KBM-7 (cell line): ENCODE data around the gene IDUA.

Experiments
- DNase-seq: peaks from one replicate; pipeline ENCODE4 v3.0.0-alpha.2; 2015
- in situ Hi-C: fragments of 300-500 bp; cut with MboI; formaldehyde crosslinking; loops from 2 replicates; pipeline ENCODE4 v1.14.3; 2020; ENCODE audit warnings: low sequenced_read_pairs, low pct_unique_long_range_greater_than_20kb, mixed read lengths

Gene IDUA

GRCh38 chr4:955161-955921, 31.5 kb upstream of the IDUA start:
- no peak for DNase-seq
- in situ Hi-C loops, result no loop called here

GRCh38 chr4:955931-956381, 30.9 kb upstream of the IDUA start:
- in situ Hi-C loops, result no loop called here
- DNase-seq, result no peak

DNA sequence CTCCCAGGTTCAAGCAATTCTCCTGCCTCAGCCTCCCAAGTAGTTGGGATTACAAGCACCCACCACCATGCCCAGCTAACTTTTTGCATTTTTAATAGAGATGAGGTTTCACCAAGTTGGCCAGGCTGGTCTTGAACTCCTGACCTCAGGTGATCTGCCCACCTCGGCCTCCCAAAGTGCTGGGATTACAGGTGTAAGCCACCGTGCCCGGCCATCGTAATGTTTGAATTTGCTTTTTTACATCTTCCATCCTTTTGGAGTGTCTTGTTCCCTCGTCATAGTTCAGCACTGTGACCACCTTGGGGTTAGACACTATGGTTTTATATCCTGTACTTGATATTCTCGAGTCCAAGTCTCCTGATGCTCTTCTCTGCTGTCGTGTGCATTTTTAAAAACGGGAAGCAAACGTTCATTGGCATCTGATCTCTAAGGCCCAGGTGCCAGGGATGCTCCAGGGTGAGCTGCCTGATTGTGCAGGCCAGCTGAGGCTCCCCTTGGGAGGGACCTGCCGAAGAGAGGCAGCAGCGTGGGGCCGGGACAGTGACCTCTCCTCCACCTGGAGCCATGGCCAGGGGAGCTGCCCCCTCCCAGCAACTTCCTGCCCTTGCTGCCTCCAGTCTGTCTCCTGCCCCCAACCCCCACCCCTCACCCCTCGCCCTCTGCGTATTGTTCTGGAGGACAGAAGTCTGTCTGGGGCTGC, 30.2 kb upstream of the IDUA start:
- in situ Hi-C loops, result no loop called here

DNA sequence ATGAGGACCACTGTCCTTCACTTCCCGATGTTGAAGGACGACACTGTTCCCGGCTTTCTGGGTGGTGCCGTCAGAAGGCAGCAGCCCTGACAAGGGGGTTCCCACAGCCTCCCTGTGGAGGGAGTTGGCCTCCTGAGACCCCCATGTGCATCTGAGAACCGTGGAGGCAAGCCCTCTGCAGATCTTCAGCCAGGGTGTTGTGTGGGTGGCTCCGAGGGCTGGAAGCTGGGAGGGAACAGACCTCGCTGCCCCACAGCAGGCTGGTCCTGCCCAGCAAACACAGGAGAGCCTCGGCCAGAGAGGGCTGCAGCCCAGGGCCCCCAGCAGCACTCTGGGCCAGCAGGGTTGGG, 29.6 kb upstream of the IDUA start:
- DNase-seq, result no peak
- in situ Hi-C loops, result no loop called here

More for the DNA sequence above, 30.2 kb upstream of the IDUA start:
- DNase-seq, result no peak

DNA sequence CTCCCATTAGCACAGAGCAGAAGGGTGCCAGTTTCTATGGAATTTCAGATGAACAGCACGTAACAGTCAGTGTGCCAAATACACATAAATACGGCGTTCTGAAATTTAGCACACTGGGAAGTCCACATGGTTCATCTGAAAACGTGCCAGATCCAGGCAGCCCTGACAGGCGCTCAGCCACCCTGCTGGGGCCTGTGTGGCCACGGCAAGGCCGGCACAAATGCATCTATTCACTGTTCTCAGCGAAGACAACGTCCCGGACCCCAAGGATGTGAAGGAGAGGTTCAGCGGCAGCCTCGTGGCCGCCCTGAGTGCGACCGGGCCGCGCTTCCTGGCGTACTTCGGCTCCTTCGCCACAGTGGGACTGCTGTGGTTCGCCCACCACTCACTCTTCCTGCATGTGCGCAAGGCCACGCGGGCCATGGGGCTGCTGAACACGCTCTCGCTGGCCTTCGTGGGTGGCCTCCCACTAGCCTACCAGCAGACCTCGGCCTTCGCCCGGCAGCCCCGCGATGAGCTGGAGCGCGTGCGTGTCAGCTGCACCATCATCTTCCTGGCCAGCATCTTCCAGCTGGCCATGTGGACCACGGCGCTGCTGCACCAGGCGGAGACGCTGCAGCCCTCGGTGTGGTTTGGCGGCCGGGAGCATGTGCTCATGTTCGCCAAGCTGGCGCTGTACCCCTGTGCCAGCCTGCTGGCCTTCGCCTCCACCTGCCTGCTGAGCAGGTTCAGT, 29.1 kb upstream of the IDUA start:
- in situ Hi-C loops, result no loop called here
- DNase-seq, result no peak

DNA sequence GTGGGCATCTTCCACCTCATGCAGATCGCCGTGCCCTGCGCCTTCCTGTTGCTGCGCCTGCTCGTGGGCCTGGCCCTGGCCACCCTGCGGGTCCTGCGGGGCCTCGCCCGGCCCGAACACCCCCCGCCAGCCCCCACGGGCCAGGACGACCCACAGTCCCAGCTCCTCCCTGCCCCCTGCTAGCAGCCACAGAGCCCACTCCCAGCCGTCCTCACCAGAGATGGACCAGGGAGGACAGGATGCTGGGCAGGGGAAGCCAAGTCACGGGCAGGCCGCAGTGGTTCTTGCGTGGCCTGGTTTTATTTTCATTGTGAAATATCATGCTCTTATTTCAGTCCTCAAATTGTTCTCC, 28.6 kb upstream of the IDUA start:
- DNase-seq, result no peak
- in situ Hi-C loops, result no loop called here

DNA sequence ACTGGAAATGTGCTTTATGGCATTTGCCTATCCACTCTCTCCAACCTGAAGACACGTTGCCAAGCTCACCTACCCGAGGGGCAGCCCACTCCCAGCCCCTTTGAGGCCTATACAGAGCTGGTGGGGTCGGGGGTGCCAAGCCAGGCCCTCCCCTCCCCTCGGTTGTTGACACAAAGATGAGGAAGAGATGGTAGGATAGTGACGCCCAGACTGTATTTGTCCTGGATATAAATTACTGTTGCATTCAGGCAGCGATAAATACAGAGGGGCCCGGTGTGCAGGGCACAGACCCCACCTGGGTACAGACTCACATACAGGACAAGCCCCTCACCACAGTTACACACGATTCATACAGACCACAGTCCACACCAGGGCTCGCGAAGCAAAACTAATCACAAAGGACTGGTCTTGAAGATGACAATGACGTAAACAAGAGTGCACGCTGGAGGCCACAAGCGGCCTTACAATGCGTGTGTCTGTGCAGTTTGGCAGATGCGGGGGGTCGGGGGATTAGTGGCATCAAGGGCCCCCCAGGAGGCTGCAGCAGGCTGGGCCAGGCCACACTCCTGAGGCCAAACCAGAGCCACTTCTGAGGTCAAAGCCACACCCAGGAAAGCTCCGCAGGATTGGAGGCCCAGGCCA, 28.0 kb upstream of the IDUA start:
- DNase-seq, result no peak
- in situ Hi-C loops, result no loop called here

DNA sequence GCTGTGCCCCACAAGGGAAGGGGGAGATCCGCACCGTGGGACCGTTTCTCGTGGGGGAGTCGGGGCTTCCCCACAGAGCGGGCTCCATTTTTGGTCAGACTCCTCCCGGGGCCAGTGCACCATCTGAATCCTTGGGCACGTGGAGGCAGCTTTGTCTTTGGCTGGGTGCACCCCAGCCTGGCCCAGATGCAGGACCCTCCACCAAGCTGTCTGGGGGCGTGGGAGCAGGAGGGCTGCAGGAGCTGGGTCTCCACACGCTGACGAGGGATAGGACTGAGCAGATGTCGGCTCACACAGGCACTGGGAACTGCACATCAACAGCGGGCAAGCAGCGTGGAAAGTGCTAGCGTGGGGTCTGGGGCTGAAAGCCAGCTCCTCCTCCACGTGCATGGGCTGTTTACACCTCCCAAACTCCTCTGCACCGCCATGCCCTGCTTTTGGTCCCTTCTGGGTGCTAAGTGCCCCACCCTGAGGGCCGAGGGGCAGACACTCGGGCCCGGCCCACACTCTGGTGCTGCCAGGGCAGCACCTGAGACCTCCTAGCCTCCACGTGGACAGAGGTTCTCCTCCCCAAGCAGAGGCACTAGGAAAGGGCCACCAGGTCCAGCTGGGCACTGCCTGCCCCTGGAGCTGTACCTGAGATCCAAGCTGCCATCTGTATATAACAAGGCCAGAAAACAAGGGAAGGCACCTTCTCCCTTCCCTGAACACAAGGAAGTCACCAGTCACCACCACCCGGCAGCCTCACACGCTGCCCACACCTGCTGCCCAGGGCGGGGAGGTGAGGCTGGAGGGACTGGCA, 27.3 kb upstream of the IDUA start:
- in situ Hi-C loops, result no loop called here
- no peak for DNase-seq

- in situ Hi-C loops, result no loop called here
- DNase-seq, result no peak
These were observed 26.7 kb upstream of the IDUA start for GRCh38 chr4:960140-960635.

DNA sequence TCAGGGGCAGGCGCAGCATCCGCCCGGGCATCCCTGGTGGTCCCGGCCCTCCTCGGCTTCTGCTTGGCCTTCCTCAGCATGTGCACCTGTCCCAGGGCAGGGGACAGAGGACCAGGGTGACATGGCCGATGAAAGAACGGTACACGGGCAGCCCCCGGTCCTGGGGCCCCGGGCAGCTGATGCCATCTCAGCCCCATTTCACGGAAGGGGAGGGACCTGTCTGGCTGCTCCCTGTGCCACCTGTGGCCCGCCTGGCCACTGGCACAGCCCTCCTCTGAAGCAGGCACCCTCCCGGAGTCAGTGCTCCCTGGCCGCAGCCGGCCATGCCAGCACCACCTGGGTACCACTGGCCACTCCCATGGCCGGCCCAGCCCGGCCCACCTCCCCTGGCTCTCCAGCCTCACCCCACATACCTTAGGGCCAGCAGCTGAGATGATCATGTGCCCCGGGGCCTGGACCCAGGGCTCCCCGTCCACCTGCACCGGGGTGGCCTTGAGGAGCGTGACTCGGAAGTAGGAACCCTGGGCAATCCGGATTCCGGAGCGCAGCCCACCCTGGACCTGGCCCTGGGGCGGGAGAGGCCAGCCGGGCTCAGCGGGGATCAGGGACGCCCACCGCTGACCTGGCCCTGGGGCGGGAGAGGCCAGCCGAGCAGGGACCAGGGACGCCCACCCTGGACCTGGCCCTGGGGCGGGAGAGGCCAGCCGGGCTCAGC, 26.1 kb upstream of the IDUA start:
- in situ Hi-C loops, result no loop called here
- DNase-seq, result no peak

DNA sequence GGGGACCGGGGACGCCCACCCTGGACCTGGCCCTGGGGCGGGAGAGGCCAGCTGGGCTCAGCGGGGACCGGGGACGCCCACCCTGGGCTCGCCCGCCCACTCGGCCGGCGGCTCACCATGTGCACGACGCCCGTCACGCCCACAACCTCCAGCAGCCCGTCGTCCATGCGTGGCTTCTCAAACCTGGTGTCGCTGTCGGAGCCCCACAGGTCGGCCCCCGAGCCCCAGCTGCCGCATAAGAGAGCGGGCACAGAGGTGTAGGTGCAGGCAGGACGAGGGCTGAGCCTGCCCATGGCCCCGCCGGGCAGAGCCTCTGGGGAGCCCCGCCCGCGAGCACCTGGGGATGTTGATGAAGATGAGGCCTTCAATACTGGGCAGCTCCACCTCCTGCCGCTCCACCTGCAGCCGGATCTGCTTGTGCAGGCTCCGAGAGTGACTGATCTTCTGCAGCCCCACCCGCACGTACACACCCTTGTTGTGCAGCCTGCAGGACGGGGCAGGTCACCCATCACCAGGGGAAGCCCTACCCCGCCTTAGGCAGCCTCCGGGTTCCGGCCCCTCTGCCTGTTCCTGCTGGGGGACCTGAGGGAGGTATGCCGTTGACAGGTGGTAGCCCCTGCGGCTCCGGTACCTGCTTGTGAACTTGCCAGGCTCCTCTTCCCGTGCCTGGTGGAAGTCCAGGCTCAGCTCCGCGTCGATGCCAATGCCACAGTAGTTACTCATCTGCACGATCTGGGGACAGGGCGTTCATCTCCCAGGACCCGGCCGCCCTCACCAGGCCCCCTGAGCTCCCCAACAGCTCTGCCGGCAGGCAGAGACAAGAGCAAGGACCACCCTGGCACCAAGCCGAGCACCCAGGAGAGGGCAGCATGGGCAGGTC, 25.3 kb upstream of the IDUA start:
- DNase-seq, result no peak
- in situ Hi-C loops, result no loop called here

DNA sequence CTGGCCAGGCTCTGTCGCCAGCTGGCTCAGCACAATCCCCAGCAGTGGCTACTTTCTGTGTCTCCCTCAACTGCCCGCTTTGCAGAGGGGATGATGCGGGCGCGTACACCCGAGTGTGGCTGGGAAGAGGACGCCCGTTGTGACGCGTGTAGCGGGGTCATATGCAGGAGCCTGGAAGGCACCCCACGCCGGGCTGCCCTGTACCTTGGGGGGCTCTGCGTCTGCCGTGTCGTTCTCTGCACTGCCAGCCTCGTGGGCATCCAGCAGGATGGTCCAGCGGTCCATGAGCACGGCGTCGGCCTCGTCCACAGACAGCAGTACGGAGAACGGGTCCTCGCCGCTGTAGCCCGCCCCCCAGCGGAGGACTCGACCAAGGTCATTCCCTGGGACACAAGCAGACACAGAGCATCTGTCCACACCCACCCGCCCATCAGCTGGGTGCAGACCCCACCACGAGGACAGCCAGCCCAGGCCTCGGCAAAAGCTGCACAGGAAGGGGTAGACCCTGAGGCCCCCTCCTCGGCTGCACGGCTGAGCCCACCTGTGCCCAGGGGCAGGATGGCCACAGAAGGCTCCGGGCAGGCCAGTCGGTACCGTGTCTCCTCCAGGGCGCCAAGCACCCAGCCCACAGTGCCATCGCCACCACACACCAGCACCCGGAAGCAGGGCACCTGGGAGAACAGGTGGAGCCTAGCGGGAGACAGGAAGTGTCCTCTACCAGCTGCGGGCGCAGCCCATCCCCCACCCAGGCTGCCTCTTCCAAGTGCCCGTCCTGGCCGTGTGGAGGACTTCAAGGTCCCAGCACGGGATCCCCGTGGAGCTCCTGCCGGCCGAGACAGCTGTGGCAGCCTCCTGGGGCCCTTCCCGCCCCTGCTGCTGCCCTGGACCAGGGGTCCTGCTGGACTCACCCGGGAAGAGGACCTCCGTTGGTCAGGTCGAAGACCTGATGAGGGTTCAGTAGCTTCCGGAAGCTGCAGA, 24.3 kb upstream of the IDUA start:
- in situ Hi-C loops, result no loop called here
- no peak for DNase-seq

DNA sequence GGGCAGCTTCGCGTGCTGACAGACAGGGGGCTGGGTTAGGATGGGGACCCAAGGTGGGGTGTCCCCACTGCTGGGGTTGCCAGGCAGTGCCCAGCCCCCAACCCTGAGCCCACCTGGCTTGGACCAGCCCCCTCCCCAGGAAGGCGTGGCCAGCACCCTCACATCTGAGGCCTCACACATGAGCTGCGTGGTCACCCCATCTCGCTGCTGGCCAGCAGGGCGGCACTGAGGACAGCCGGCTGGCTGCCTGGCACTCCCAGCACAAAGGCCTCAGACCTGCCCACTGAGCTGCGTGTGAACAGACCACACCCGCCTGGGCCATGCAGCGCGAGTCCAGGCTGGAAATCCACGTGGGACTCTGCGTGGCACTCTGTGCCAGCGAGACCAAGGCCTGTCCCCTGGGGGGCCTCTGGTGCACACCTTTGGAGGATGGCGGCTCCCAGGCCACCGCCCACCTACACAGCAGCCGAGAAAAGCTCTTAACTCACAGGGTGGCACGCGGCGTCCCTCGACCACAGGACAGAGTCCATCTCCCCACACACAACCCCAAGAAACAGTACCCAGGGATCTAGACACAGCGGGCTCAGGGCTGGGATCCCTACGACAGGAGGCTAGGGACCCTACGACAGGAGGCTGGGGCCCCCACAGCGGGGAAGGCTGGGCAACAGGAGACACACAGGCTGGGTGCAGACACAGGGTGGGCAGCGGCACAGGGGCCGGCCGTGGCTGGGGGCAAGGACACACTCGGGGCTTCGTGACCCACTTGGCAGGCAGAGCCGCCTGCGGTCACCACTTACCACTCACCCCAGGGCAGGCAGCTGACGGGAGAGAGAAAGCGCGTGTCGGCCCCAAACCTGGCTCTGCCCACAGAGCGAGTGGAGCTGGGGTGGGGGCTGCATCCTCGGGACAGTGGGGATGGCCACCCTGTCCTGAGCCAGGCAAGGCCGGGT, 23.3 kb upstream of the IDUA start:
- no peak for DNase-seq
- in situ Hi-C loops, result no loop called here

DNA sequence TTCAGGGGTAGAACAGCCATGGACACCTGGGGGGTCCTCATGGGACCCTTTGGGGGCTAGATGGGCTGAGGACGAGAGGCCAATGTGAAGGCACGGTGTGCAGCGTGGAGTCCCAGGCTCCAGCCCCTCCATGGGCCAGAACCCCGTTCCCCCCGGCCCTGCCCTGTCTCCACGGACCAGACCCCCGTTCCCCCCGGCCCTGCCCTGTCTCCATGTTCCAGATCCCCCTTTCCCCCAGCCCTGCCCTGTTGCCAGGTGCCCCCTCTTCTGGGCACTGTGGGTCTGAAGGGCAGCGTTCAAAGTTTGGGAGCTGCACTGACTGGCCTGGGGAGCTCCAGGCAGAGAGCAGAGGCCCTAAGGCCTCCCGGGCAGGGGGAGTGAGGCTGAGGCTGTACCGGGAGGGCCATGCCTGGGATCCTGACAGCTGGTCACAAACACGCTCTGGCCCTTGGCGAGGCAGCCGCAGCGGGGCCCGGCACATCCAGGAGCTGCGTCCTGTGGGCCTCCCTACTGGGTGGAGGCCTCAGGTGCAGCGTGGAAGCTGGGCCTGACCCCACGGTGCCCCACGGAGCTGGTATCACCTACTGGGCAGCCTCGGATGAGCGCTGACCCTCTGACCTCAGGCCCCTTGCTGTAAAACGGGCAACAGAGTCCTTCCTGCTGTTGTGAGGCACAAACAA, 22.4 kb upstream of the IDUA start:
- DNase-seq, result no peak
- in situ Hi-C loops, result no loop called here
